Suprapubic skin (tissue), 4 donors: Measurements from ENCODE around the gene TMEM271. TPM values are rescaled to one million over a fixed set of nuclear protein-coding genes. Genes with fewer than 3 reads are reported as not detected.

ENCODE experiments used
- DNase-seq, 2 donors: peaks; one replicate each; pipeline ENCODE4 v3.0.0-alpha.2; 2019; ENCODE audit warnings: low spot score in 2 of 2
- H3K27ac ChIP-seq: fragments of 200-600 bp; sonication (generic); one replicate; pipeline ENCODE4 v1.5.1; 2019
- H3K27me3 ChIP-seq: fragments of 200-600 bp; sonication (generic); one replicate; pipeline ENCODE4 v1.5.1; 2019
- H3K36me3 ChIP-seq: fragments of 200-600 bp; sonication (generic); one replicate; pipeline ENCODE4 v1.5.1; 2019
- H3K4me1 ChIP-seq: fragments of 200-600 bp; sonication (generic); one replicate; pipeline ENCODE4 v1.5.1; 2019
- H3K4me3 ChIP-seq: fragments of 200-600 bp; sonication (generic); one replicate; pipeline ENCODE4 v1.5.1; 2019; ENCODE audit warnings: mild to moderate bottlenecking
- H3K9me3 ChIP-seq: fragments of 200-600 bp; sonication (generic); one replicate; pipeline ENCODE4 v1.5.1; 2019
- CTCF ChIP-seq, 2 donors: fragments of 200-600 bp in 1 of 2; fragments of 450-650 bp in 1 of 2; sonication (generic) in 1 of 2; IDR thresholded peaks; one replicate each; pipeline ENCODE4 v1.5.1; 2016 to 2019; ENCODE audit warnings: antibody characterized with exemption in 2 of 2, mild to moderate bottlenecking in 1 of 2, moderate library complexity in 1 of 2
- EP300 ChIP-seq: sonication (generic); formaldehyde crosslinking; IDR thresholded peaks from one replicate; pipeline ENCODE4 v1.6.1; 2017; ENCODE audit warnings: antibody characterized with exemption
- POLR2A ChIP-seq, 2 donors: fragments of 450-650 bp; IDR thresholded peaks; one replicate each; pipeline ENCODE4 v1.6.1; 2017; ENCODE audit warnings: antibody characterized with exemption in 2 of 2, mild to moderate bottlenecking in 2 of 2, moderate library complexity in 2 of 2
- POLR2AphosphoS5 ChIP-seq, 3 donors: sonication (generic); formaldehyde crosslinking; IDR thresholded peaks; one replicate each; pipeline ENCODE4 v1.6.1; 2017; ENCODE audit warnings: antibody characterized with exemption in 3 of 3
- WGBS: methylation state at CpG from one replicate; pipeline ENCODE4 v1.1.5; 2018; 5-methylcytosine and 5-hydroxymethylcytosine counted together
- total RNA-seq, 4 donors: library from RNA; depleted of rRNA; stranded (reverse); fragments of >200 nt; gene quantifications; one replicate each; pipeline ENCODE4 v1.1.0, GENCODE V29; 2016

The TMEM271 gene
- total RNA-seq, 4 donors from 2014 or later: 0.40 to 8.7 (median 3.5) TPM

GRCh38 chr4:605702-606425 lies 29.8 kb upstream of the TMEM271 start:
- no peak for DNase-seq
- Histone ChIP-seq H3K36me3 (no peaks in the 10 kb centered on the region), H3K27me3 (peaks cover 7% of the 10 kb centered on the region), H3K4me3 (no peak overlapping the region), H3K9me3 (no peaks in the 10 kb centered on the region), H3K4me1 (peaks cover 5% of the 10 kb centered on the region), H3K27ac (no peak overlapping the region)
- WGBS: 83% methylated on average over 17 of the region's 17 CpGs
- no peak for TF ChIP-seq CTCF (IDR thresholded peaks at IDR 0.05)
- TF ChIP-seq EP300: no peak
- TF ChIP-seq POLR2AphosphoS5 (IDR thresholded peaks at IDR 0.05): no peak

- TF ChIP-seq EP300 (no peak), POLR2AphosphoS5 (IDR thresholded peaks at IDR 0.05) (no peak), CTCF (IDR thresholded peaks at IDR 0.05) (no peak), POLR2A (IDR thresholded peaks at IDR 0.05) (no peak)
- Histone ChIP-seq H3K4me3 (no peak overlapping the region), H3K27ac (no peak overlapping the region), H3K4me1 (no peaks in the 10 kb centered on the region), H3K9me3 (no peaks in the 10 kb centered on the region), H3K36me3 (no peaks in the 10 kb centered on the region), H3K27me3 (peaks cover 18% of the 10 kb centered on the region)
- 40% methylated on average over 3 of the region's 3 CpGs for WGBS
- DNase-seq: no peak
Measured at GRCh38 chr4:604131-604530, 28.0 kb upstream of the TMEM271 start.

GRCh38 chr4:602559-602942 lies 26.5 kb upstream of the TMEM271 start:
- no peak overlapping the region for H3K4me3 ChIP-seq
- no peak overlapping the region for H3K27ac ChIP-seq
- H3K27me3 ChIP-seq: peaks cover 19% of the 10 kb centered on the region
- no peak for TF ChIP-seq EP300
- TF ChIP-seq CTCF (IDR thresholded peaks at IDR 0.05): peak; percentile 44 to 67
- no peak for TF ChIP-seq POLR2AphosphoS5 (IDR thresholded peaks at IDR 0.05)
- no peak for DNase-seq
- no peaks in the 10 kb centered on the region for H3K9me3 ChIP-seq
- 23% methylated on average over 5 of the region's 8 CpGs for WGBS
- H3K36me3 ChIP-seq: no peaks in the 10 kb centered on the region
- H3K4me1 ChIP-seq: no peaks in the 10 kb centered on the region

- no peak for DNase-seq
Measured at GRCh38 chr4:601612-602558, 25.8 kb upstream of the TMEM271 start.

More at GRCh38 chr4:601612-602558, 25.8 kb upstream of the TMEM271 start:
- TF ChIP-seq POLR2AphosphoS5 (IDR thresholded peaks at IDR 0.05): no peak
- no peak for TF ChIP-seq EP300
- no peak for TF ChIP-seq POLR2A (IDR thresholded peaks at IDR 0.05)
- no peak for TF ChIP-seq CTCF (IDR thresholded peaks at IDR 0.05)
- H3K4me1 ChIP-seq: no peaks in the 10 kb centered on the region
- no peaks in the 10 kb centered on the region for H3K9me3 ChIP-seq
- WGBS: 87% methylated on average over 24 of the region's 24 CpGs
- no peak overlapping the region for H3K4me3 ChIP-seq
- H3K36me3 ChIP-seq: no peaks in the 10 kb centered on the region
- H3K27ac ChIP-seq: no peak overlapping the region
- peaks cover 15% of the 10 kb centered on the region for H3K27me3 ChIP-seq
